ENCODE results near the gene ANGPTL4. TPM values are rescaled to one million over a fixed set of nuclear protein-coding genes. Genes with fewer than 3 reads are reported as not detected.

The ANGPTL4 gene
- total and polyA plus RNA-seq, 2 of the 13 experiments (the other 11 are each of a cell fraction or from before 2014, with no cell fraction given), result 0.80 to 21.7 TPM

Small RNA genes within 50 kb of the gene (microRNA-seq; reads per million reads assigned to microRNA genes)
- 0.85 reads per million for gene MIR4999

Small RNA genes within 50 kb of the gene (small RNA-seq; reads per million reads assigned to genes)
- gene MIR4999 (ENCODE audit: insufficient read depth in 2 of 3, insufficient read length in 3 of 3, low read depth in 2 of 3, low replicate concordance in 1 of 3), result 0 to 2.9 (median 0.98) reads per million in 3 experiments

Other genes starting within 250 kb of the ANGPTL4 start
- 0.20 TPM in 1 of 2 replicates, not detected in the other for gene FBN3, start 214.6 kb upstream of the ANGPTL4 start, total RNA-seq (2016; rRNA removed; fragmentation: Illumina TruSeq; extraction: Trizol)
- gene FBN3, start 214.6 kb upstream of the ANGPTL4 start, polyA plus RNA-seq (2011; rRNA removed), result 1.3 and 2.4 TPM in 2 replicates
- 47.4 and 83.5 TPM in 2 replicates for gene CERS4, start 154.8 kb upstream of the ANGPTL4 start, total RNA-seq (2016; rRNA removed; fragmentation: Illumina TruSeq; extraction: Trizol)
- gene CERS4, start 154.8 kb upstream of the ANGPTL4 start, polyA plus RNA-seq (2011; rRNA removed), result 74.7 and 97.6 TPM in 2 replicates
- 44.4 and 99.9 TPM in 2 replicates for gene CD320, start 55.8 kb upstream of the ANGPTL4 start, total RNA-seq (2016; rRNA removed; fragmentation: Illumina TruSeq; extraction: Trizol)
- 79.9 and 83.1 TPM in 2 replicates for gene CD320, start 55.8 kb upstream of the ANGPTL4 start, polyA plus RNA-seq (2011; rRNA removed)
- gene NDUFA7, start 42.8 kb upstream of the ANGPTL4 start, total RNA-seq (2016; rRNA removed; fragmentation: Illumina TruSeq; extraction: Trizol), result 57.2 and 64.5 TPM in 2 replicates
- 71.5 and 75.3 TPM in 2 replicates for gene NDUFA7, start 42.8 kb upstream of the ANGPTL4 start, polyA plus RNA-seq (2011; rRNA removed)
- 281 and 319 TPM in 2 replicates for gene RPS28, start 42.7 kb upstream of the ANGPTL4 start, total RNA-seq (2016; rRNA removed; fragmentation: Illumina TruSeq; extraction: Trizol)
- gene RPS28, start 42.7 kb upstream of the ANGPTL4 start, polyA plus RNA-seq (2011; rRNA removed), result 521 and 545 TPM in 2 replicates
- 0.15 and 0.18 TPM in 2 replicates for gene KANK3, start 20.9 kb upstream of the ANGPTL4 start, total RNA-seq (2016; rRNA removed; fragmentation: Illumina TruSeq; extraction: Trizol)
- 0.20 and 0.73 TPM in 2 replicates for gene KANK3, start 20.9 kb upstream of the ANGPTL4 start, polyA plus RNA-seq (2011; rRNA removed)
- gene RAB11B, start 26.2 kb downstream of the ANGPTL4 start, total RNA-seq (2016; rRNA removed; fragmentation: Illumina TruSeq; extraction: Trizol), result 6.0 and 11.5 TPM in 2 replicates
- 28.4 and 39.6 TPM in 2 replicates for gene RAB11B, start 26.2 kb downstream of the ANGPTL4 start, polyA plus RNA-seq (2011; rRNA removed)
- gene MARCHF2, start 49.1 kb downstream of the ANGPTL4 start, total RNA-seq (2016; rRNA removed; fragmentation: Illumina TruSeq; extraction: Trizol), result 10.6 and 12.7 TPM in 2 replicates
- 13.0 and 17.0 TPM in 2 replicates for gene MARCHF2, start 49.1 kb downstream of the ANGPTL4 start, polyA plus RNA-seq (2011; rRNA removed)
- gene HNRNPM, start 80.8 kb downstream of the ANGPTL4 start, total RNA-seq (2016; rRNA removed; fragmentation: Illumina TruSeq; extraction: Trizol), result 102 and 144 TPM in 2 replicates
- 53.7 and 56.7 TPM in 2 replicates for gene HNRNPM, start 80.8 kb downstream of the ANGPTL4 start, polyA plus RNA-seq (2011; rRNA removed)
- not detected in 2 replicates for gene PRAM1, start 138.5 kb downstream of the ANGPTL4 start, total RNA-seq (2016; rRNA removed; fragmentation: Illumina TruSeq; extraction: Trizol)
- gene PRAM1, start 138.5 kb downstream of the ANGPTL4 start, polyA plus RNA-seq (2011; rRNA removed), result 0.03 TPM in 1 of 2 replicates, not detected in the other
- 1.4 and 2.5 TPM in 2 replicates for gene ZNF414, start 150.0 kb downstream of the ANGPTL4 start, total RNA-seq (2016; rRNA removed; fragmentation: Illumina TruSeq; extraction: Trizol)
- 2.8 and 4.0 TPM in 2 replicates for gene ZNF414, start 150.0 kb downstream of the ANGPTL4 start, polyA plus RNA-seq (2011; rRNA removed)
- gene MYO1F, start 213.3 kb downstream of the ANGPTL4 start, total RNA-seq (2016; rRNA removed; fragmentation: Illumina TruSeq; extraction: Trizol), result 0.09 and 0.13 TPM in 2 replicates
- 0.13 and 0.34 TPM in 2 replicates for gene MYO1F, start 213.3 kb downstream of the ANGPTL4 start, polyA plus RNA-seq (2011; rRNA removed)
- gene ADAMTS10, start 246.6 kb downstream of the ANGPTL4 start, total RNA-seq (2016; rRNA removed; fragmentation: Illumina TruSeq; extraction: Trizol), result 0.49 TPM in 1 of 2 replicates, not detected in the other
- 1.7 and 3.0 TPM in 2 replicates for gene ADAMTS10, start 246.6 kb downstream of the ANGPTL4 start, polyA plus RNA-seq (2011; rRNA removed)